ENCODE data around the gene RSF1.

GRCh38 chr11:77650123-77650522, 170.4 kb downstream of the RSF1 start:
- no peak for TF ChIP-seq POLR2A (IDR thresholded peaks at IDR 0.05)
- TF ChIP-seq EP300 (IDR thresholded peaks at IDR 0.05): no peak
